Stimulated activated CD4-positive, alpha-beta T cell treated with anti-CD3 and anti-CD28 coated beads, Interleukin-2, amount 100 ng/mL, for 4 hours (primary cell): ENCODE data around the gene ADAMTS4.

Source experiments
- DNase-seq: peaks from one replicate; pipeline ENCODE4 v3.0.0-alpha.2; 2020; ENCODE audit warnings: low read depth

ADAMTS4 gene

DNA sequence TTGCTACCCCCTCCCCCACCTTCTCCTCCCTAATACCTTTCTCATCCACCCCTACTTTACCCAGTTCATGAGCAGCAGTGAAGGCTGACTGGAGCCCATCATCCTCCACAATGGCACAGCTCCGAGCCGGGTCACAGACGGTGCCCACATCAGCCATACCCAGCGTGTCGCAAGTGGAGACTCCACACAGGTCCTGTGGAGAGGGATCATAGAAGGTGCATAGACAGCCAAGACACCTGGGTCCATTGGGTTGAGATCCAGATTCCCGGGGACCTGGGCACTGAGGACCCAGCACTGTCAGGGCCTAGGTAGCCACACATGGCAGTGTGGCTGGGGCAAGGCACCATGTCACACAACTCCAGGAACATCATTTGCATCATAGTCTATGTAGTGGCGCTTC, 2.7 kb downstream of the ADAMTS4 start:
- no peak for DNase-seq

DNA sequence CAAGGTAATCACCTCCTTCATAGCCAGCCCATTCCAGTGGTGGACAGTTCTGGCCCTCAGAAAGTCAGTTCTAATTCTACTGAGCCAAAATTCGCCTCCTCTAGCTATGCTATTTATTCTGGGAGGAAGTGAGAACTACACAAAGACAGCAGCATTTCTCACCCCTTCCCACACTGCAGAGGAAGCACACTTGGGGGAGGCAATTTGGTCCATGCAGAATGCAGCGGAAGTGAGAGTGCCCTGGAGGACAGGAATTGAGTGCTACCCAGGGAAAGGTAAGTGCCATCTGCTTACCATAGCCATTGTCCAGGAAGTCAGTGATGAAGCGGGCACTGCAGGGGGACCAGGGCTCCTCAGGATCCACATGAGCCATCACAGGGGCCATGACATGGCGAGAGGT, 3.7 kb downstream of the ADAMTS4 start:
- DNase-seq: no peak

DNA sequence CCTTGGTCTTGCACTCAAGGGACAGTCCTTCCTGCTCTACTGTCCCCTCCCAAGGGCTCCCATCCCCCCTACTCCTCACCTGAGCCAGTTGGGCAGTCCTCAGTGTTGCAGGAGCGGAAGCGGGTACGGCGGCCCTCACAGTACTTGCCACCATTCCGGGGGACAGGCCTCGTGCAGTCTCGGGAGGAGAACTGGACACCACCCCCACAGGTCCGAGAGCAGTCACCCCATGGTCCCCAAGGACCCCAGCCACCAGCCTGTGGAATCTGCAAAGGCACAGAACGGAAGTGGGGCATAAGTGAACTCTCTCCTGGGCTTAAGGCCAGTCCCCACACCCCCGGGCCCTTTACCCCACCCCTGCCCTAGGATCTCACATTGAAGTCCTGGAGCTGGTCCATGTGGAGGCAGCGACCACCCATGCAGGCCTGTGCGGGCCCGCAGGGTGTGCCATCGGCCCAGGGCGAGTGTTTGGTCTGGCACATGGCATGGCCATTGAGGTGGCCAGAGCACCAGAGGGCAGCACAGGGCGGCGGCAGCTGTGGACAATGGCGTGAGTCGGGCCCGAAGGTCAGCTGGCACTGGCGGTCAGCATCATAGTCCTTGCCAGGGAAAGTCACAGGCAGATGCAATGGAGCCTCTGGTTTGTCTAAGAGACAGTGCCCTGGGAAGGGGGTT, 5.2 kb downstream of the ADAMTS4 start:
- DNase-seq: no peak

DNA sequence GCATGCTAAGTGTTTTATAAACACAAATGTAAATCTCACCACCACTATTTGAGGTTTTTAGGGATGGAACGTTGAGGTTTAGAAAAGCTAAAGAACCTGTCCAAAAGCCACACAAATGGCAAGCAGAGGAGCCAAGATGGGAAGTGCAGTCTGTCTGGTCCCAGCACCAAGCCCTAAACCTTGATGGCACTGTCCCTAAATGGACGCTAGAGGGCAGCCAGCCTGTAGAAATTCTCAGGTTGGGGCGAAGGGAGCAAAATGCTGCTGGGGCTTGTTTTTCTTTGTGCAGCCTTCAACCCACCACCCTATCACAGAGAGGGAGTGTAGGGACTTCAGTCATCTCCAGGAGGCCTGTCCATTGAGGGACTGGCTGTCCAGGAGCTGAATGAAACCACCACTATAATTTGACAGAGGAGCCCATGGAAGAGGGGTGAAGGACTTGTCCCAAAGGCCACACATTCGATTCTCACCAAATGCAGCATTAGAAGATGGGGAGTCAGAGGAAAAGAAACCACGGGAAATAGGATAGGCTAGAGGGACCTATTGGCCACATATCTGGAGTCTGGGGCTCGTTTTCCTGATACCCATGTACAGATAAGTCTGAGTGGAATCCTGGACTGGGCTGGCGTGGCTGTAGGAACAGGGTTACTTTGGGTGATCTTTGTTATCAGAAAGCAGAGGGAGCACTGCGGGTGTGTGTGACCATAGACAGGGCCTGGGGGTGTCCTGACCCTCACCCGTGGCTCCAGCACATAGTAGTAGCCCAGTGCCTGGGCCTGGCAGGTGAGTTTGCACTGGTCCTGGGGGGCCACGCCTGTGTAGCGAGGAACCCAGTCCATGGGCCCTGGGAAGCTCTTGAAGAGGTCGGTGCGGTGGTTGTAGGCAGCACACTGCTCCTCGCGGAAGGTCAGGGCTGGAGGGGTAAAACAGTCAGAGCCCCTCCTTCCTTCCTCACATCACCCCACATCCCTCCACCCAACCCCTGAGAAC, 6.1 kb downstream of the ADAMTS4 start:
- peak; percentile 54 for DNase-seq

DNA sequence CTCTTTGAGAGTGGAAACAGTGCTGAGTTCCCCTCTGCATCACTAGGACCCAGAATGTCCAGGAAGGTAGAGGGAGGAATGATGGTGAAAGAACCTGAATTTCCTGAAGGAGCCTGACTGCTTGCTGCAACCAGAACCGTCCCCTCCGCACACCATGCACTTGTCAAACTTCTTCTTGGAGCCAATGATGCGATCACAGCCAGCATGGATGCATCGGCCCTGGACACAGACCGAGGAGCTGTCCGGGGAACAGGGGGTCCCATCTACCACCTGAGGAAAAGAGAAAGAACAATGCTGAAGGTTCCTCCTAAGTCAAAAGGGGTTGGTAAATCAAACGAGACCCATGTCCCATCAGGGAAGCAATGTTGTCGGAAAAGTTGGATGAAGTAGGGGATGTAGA, 6.9 kb downstream of the ADAMTS4 start:
- no peak for DNase-seq

DNA sequence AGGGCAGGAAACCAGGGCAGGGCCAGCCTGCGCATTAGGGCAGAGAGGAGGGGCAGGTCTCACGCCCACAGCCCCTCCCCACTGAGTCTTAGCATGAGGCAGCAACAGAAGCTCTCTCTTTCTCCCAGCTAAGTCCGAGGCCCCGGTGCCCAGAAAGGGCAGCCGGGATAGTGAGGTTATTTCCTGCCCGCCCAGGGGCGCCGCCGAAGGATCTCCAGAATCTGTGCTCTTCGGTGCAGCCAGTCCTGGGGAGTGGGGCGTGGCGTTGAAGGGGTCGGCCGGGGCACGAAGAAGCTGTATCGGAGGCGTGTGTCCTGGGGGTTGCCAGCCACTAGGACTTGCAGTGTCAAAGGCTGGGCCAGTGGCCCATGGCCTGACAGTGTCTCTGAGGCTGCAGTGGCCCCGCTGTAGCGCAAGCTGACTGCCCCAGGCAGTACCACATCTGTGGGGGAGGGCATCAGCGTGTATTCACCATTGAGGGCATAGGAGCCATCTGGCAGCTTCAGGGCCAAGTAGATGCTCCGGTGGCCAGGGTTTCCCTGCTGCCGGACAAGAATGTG, 7.8 kb downstream of the ADAMTS4 start:
- DNase-seq: no peak

DNA sequence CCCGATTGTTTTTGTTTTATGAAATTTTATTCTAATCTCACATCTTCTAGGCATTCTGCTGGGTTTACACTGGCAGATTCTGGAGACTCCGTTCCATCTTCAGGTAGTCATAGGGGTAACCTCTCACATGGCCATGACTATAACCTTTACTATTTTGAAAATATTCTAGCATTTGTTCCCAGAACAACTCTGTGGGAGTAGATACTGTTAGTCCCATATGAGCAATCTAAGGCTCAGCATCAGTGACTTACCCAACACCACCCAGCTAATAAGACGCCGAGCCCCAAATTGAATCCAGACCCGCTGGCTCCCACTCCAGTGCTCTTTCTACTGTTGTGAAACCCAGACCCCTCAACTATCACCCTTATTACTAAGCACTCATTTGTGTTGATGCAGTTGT, 9.8 kb downstream of the ADAMTS4 start:
- DNase-seq: no peak

DNA sequence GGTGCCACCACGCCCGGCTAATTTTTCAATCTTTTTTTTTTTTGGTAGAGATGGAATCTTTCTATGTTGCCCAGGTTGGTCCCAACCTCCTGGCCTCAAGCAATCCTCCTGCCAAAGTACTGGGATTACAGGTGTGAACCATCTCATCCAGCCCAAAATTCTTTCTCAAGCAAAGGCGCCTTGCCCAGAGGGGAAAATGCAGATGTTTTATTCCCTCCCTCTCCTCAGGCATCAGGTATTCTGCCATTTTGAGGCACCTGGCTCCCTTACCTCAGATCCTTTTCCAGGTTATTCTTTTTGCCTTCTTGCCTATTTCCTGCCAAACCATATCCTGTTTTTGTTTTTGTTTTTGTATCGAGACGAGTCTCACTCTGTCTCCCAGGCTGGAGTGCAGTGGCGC, 10.5 kb downstream of the ADAMTS4 start:
- DNase-seq: no peak

DNA sequence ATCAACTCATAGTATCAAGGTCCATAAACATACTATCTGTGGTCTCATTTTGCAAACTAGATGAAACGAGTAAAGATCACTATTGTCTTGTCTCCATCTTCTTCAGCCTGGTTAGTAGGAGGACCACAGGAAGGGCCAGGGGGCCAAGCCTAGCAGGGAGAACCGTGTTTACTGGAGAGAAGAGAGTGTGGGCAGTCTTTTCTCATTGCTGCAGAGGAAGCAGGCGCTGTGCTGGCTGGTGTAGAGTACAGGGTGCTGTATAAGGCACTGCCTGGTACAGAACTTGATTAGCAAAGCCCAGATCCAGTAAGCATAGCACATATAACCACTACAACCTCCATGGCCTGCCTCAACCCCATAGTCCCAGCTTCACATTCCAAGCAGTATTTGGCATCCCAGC, 11.5 kb downstream of the ADAMTS4 start:
- DNase-seq: no peak

DNA sequence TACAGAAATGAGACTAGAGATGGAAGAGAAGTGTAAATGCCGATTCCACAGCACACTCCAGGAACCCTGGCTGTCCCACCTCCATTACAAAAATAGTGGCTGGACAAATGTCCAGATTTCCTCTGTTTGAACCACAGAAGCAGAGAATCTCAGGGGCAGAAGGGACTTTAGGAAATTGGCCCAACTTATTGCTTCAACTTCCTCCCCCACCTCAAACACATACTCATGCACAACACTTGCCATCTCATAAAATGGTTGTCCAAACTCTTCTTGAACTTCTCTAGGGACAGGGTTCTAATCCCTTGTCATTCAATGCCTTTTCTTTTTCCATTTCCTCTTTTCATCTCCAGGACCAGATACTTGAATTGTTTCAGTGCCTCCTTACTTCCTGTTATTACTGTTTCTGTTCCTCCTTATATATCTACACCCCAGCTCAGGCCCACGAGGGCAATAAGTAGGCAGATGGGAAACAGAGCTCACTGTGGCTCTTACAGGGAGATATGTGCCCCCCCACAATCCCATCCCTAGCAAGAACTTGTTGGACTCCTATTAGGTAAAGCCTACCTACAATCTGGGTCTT, 13.0 kb downstream of the ADAMTS4 start:
- DNase-seq: no peak

DNA sequence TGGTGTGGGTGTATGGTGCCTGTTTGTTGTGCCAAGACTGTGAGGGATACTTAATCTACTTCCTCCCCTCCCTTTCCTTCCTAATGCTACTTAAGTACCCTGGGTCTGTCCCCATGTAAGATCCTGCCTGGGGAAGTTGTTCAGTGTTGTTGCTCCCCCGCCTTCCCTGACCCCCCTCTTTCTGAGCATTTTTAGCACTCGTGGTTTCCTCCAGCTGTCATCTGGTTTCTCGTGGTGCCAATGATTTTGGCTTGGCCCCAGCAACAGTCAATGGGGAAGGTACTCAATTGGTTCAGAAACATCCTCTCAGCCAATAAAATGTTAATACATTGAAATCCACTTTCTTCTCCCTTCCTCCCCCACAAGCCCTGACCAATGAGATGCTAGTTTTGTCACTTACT, 13.6 kb downstream of the ADAMTS4 start:
- peak; percentile 50 for DNase-seq

DNA sequence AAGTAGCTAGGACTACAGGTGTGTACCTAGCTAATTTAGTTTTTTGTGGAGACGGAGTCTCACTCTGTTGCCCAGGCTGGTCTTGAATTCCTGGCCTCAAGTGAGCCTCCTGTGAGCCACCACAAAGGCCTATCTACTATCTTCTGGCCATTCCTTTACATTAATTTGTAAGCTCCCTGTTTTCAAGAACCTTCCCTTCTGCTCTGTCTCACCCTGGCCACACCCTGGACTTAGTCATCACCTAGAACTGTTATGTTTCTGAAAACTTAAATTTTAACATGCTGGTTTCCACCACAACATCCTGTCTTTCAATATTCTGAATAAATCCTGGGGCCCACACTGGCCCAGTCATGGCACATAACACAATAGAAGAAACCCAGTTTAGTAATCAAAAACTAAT, 16.6 kb downstream of the ADAMTS4 start:
- DNase-seq: peak; percentile 62

DNA sequence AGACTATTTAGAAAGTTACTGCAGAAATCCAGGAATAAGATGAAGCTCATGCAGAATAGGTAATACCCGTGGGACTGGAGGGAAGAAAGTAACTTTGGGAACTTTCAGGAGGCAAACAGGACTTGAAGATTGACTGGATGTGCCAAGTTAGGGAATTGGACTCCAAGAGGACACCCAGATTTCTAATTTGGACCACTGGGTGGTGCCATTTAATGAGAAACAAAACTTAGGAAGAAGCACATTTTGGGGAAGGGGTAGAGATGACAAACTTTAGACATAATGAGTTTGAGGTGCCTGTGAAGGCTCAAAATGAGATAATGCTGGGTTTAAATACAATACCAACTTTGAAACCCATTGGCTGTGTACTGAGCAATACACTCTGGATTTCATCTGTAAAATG, 18.2 kb downstream of the ADAMTS4 start:
- DNase-seq: no peak

DNA sequence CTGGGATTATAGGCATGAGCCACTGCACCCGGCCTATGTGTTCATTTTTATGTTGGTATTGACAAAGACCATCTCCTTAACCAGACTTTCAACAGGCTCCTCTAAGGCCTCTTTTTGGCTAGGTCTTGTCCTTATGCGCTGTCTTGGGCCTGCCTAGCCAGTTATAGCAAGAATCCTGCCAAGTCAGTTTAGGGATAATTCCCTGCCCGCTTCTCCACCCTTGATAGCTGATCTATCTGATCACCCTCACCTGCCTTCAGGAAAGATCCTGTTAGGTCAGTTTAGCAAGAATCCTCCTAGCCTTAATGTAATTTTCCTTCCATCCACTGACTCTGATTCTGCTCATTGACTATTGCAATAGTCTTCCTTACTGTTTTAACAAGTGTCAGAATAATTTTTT, 19.2 kb downstream of the ADAMTS4 start:
- DNase-seq: no peak

DNA sequence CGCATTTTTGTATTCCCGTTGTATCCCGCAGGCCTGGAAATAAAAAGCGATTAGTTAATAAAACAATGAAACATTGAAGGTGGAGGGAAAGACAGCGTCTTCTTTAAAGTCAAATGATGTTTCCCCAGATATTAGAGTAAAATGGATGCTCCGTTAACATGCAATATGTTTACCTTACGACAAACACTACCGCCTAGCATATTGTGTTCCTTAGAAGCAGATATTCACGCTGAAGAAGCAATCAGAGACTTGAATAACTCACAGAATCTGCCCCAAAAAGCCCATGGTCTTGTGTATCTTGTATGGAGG, 21.0 kb downstream of the ADAMTS4 start:
- DNase-seq: no peak

DNA sequence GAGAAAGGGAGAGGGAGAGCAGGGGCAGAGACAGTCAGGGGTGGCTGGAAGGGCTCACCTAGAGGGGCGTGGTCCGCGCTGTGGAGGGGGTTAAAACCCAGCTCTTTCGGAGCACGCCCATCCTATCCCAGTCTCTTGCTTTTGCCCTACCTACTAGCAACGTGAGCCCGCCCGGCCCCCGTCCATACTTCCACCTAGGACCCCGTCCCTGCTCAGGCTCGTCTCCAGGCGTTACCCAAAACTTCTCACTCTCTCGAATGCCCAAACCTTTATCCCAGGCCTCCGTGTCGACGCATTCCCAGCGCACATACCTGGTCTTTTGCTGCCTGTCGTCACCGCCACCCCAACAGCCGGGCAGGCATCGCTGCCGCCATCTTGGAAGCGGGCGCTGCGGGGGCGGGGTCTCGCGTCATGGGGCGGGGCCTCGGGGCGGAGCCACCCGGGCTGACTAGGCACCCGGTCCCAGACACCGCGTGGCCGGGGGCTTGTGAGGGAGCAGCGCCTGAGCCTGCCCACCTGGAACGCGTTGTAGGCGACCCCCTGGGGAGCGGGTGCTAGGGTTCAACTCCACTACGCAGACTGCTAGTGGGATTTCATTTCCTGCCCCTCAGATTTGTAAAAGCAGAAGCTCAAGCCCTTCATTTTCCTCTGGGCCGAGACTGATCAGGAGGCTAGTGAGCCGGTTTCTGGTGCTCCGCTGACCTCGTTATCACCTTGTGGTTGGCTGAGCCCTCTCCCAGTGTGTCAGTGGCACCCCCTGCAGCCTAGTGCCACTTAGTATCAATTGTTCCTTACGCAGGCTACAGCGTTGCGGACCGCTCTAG, 21.5 kb downstream of the ADAMTS4 start, which contains the start of gene B4GALT3:
Gene B4GALT3 (minus strand): TSS at position 396 of the 824 bp plus-strand sequence. CDS start 1,447 bp downstream, outside the sequence.
- peak; percentile 95 for DNase-seq

DNA sequence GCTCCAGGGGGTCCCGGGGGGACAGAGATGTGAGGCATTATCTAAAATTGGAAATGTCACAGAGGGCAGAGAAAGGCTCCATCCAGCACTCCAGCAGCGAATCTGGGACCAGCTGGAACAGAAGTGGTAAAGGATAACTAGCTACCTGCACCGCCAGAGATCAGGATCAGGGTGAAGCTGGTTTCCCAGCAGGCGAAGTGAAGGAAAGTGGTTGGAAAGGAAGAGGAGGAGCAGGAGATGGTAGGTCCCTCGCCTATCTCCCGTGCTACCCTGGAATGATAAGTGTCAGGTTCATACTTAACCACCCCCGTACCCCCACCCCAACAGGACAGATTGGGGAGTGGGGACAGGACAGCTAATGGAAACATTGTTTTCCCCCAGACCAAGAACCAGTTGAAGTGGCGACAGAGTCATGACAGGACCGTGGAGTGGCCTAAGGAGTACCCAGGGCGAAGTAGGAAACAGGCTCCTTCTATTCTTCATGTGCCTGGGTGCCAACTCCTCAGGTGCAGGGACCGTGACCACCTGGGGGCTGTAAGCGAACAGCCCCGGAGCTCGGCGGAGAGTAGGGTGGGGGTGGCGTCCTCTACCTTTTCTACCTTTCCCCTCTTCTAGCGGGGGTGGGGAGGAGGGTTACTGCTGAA, 22.3 kb downstream of the ADAMTS4 start:
- no peak for DNase-seq

DNA sequence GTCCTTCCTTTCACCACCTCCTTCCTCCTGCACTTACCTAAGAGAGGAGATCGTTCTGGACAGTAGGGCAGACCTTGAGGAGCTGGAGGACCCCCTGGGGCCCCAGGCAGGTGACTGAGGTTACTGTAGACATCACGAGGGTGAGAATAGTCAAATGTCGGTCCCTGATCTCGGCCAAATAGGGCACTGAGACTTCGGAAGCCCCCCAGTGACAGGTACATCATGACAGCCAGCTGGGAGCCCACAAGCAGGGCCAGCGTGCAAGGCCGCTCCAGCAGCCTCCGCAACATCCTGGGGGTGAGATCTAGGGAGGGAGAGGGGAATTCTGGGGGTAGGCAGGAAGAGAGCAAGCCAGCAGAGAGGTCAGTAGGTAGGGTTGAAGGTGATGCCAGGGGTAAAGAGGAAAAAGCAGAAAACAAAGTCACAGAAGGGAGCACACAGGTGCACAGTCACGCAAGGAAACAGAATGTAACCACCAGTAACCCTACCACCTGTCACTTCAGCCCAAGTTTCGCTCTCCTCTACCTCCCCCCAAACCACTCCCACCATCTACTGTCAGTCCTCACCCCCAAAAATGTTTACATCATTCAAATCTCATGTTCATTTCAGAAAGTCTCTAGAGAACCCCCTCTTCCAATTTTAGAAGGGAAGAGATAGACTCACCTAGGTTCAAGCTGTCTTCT, 22.9 kb downstream of the ADAMTS4 start:
- no peak for DNase-seq

DNA sequence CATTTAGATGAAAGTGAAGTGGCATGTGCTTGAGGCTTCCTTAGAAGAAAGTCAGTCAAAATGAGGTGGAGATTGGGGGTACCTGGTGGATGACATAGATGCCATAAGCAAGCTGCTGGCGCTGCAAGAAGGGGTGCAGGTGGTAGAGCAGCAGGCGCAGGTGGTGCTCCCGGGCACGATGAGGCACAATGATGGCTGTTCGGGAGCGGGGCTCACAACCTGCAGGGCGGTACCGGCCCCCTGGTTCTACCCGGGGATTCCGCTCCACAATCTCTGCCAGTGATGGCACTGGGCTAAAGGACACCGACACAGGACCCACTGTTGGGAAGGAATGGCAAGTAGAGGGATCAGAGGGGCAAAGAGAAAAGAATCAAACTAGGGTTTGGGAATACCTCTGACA, 23.9 kb downstream of the ADAMTS4 start:
- DNase-seq: no peak

DNA sequence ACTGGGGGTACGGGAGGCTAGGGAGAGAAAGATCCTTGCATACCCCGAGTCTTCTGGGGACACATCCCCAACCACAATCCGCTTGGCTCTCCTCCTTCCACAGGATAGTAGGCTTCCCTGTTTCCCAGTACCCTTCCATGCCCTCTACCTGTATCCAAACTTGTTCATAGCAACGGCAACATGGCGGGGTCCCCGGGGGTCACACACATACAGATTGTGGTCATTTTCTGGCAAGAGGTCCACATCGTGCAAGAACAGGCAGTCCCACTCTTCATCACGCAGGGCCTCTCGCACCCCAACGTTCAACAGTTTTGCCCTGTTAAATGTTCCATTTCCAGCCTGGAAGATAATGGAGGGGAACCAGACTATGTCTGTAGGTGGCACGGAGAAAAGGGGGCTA, 25.1 kb downstream of the ADAMTS4 start:
- DNase-seq: no peak
